Measurements from ENCODE around the gene CARD8.

Gene CARD8

GRCh38 chr19:48203794-48204628 is 51.7 kb downstream of the CARD8 start:
- peak; percentile 96 for DNase-seq

GRCh38 chr19:48203222-48203793 is 52.4 kb downstream of the CARD8 start:
- no peak for DNase-seq

GRCh38 chr19:48196933-48197665 is 58.6 kb downstream of the CARD8 start:
- DNase-seq, result no peak

- no peak for DNase-seq
These were observed 59.4 kb downstream of the CARD8 start for GRCh38 chr19:48196321-48196763.

GRCh38 chr19:48194844-48195830 is 60.6 kb downstream of the CARD8 start:
- DNase-seq, result no peak

GRCh38 chr19:48194041-48194843 is 61.5 kb downstream of the CARD8 start:
- no peak for DNase-seq

GRCh38 chr19:48192750-48193149 is 63.0 kb downstream of the CARD8 start:
- DNase-seq, result no peak

- DNase-seq, result no peak
These were observed 64.8 kb downstream of the CARD8 start for GRCh38 chr19:48190885-48191284.

GRCh38 chr19:48190288-48190884 is 65.3 kb downstream of the CARD8 start:
- peak; percentile 55 for DNase-seq

GRCh38 chr19:48186541-48186991 is 69.1 kb downstream of the CARD8 start:
- DNase-seq, result no peak

- no peak for DNase-seq
These were observed 69.7 kb downstream of the CARD8 start for GRCh38 chr19:48186015-48186414.

GRCh38 chr19:48183356-48183755 is 72.4 kb downstream of the CARD8 start:
- DNase-seq, result no peak

- no peak for DNase-seq
These were observed 73.3 kb downstream of the CARD8 start for GRCh38 chr19:48182434-48182833.

GRCh38 chr19:48181505-48181904 is 74.2 kb downstream of the CARD8 start:
- DNase-seq, result no peak

- no peak for DNase-seq
These were observed 79.5 kb downstream of the CARD8 start for GRCh38 chr19:48176226-48176625.

GRCh38 chr19:48175578-48175977 is 80.1 kb downstream of the CARD8 start:
- DNase-seq, result no peak

- no peak for DNase-seq
These were observed 81.2 kb downstream of the CARD8 start for GRCh38 chr19:48174445-48175030.

- no peak for DNase-seq
These were observed 84.0 kb downstream of the CARD8 start for GRCh38 chr19:48171710-48172109.

- no peak for DNase-seq
These were observed 84.8 kb downstream of the CARD8 start for GRCh38 chr19:48170817-48171347.

Data from fibroblast of skin of right biceps (primary cell).